ENCODE results near the gene RTBDN.

Gene RTBDN

DNA sequence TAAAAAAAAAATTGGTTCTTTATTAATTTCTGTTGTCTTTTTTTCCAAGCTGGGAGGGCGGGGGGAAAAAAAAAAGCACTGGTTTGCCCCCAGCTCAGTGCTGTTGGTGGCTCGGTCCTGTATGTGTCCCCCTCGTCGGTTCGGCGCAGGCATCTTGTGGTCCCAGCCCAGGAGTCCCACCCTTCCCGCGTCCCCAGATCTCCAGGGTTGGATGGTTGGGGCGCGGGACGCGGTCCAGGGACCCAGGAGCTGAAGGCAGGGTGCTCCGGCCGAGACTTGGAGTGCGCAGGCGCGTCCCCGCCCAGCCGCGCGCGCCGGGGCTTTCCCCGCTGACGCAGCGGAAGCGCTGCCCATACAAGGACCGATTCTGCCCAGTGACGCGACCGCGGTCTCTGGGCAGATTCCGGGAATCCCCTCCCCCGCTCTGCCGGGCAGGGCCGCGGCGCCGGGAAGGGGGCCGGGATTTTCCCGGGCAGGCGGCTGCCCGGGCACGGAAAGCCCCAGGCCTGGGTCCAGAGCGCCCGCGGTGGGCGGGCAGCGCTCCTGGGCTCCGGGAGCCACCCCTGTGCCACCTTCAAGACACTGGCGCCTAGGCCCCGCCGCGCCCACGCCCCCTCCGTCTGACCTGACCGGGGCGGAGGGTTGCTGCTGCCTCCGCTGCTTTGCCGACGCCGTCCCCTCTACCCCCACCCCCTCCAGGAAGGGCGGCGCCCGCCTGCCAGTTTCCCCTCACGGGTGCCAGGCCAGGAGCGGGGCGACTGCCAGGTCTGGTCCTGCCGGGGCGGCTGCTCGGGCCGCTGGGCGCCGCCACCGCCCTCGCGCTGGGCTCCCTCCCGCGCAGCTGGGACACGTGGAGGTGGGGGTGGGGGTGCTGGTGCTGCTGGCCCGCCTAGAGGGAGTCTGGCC lies 40.8 kb downstream of the RTBDN start:
- ATAC-seq (ENCODE audit: insufficient read depth, low read depth): peak; percentile 60
- TF ChIP-seq, protein P1, sequence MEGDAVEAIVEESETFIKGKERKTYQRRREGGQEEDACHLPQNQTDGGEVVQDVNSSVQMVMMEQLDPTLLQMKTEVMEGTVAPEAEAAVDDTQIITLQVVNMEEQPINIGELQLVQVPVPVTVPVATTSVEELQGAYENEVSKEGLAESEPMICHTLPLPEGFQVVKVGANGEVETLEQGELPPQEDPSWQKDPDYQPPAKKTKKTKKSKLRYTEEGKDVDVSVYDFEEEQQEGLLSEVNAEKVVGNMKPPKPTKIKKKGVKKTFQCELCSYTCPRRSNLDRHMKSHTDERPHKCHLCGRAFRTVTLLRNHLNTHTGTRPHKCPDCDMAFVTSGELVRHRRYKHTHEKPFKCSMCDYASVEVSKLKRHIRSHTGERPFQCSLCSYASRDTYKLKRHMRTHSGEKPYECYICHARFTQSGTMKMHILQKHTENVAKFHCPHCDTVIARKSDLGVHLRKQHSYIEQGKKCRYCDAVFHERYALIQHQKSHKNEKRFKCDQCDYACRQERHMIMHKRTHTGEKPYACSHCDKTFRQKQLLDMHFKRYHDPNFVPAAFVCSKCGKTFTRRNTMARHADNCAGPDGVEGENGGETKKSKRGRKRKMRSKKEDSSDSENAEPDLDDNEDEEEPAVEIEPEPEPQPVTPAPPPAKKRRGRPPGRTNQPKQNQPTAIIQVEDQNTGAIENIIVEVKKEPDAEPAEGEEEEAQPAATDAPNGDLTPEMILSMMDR (IDR thresholded peaks at IDR 0.05; ENCODE audit: borderline replicate concordance, extremely low read depth, low read length, poor library complexity, severe bottlenecking): no peak
- no peak for TF ChIP-seq EZH2 (IDR thresholded peaks at IDR 0.05; ENCODE audit: borderline replicate concordance, low read depth, low read length, severe bottlenecking)
- peak overlapping the region; percentile 69 to 71 for H3K4me3 ChIP-seq (ENCODE audit: low read depth in 1 of 2, low read length in 2 of 2)
- H3K79me2 ChIP-seq (ENCODE audit: insufficient read depth, low read length): peaks cover 23% of the 10 kb centered on the region
- peaks cover 48% of the 10 kb centered on the region for H3K4me1 ChIP-seq (ENCODE audit: insufficient read depth, low read length)
- no peaks in the 10 kb centered on the region for H3K27me3 ChIP-seq (ENCODE audit: insufficient read depth, low read length, poor library complexity)
- peak overlapping the region; percentile 78 for H3K4me2 ChIP-seq (ENCODE audit: insufficient read depth, low read length)
- H2AFZ ChIP-seq (ENCODE audit: low read depth, low read length): peak overlapping the region; percentile 62
- DNase-seq: peak; percentile 91
- H3K36me3 ChIP-seq (ENCODE audit: insufficient read depth, low read length): no peaks in the 10 kb centered on the region; the same call in 1 of the 2 replicates
- no peaks in the 10 kb centered on the region; the same call in 1 of the 2 replicates for H4K20me1 ChIP-seq (ENCODE audit: insufficient read depth, low read length)
- peak overlapping the region; percentile 89 for H3K27ac ChIP-seq (ENCODE audit: low read length)
- H3K9me3 ChIP-seq (ENCODE audit: insufficient read depth, low read length, severe bottlenecking): no peaks in the 10 kb centered on the region
- H3K9ac ChIP-seq (ENCODE audit: low read depth, low read length): peak overlapping the region; percentile 79

DNA sequence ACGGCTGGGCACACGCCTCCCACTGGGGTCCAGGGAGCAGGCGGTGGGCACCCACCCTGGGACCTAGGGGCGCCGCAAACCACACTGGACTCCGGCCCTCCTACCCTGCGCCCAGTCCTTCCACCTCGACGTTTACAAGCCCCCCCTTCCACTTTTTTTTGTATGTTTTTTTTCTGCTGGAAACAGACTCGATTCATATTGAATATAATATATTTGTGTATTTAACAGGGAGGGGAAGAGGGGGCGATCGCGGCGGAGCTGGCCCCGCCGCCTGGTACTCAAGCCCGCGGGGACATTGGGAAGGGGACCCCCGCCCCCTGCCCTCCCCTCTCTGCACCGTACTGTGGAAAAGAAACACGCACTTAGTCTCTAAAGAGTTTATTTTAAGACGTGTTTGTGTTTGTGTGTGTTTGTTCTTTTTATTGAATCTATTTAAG lies 41.5 kb downstream of the RTBDN start:
- Histone ChIP-seq H3K9me3 (ENCODE audit: insufficient read depth, low read length, severe bottlenecking) (no peaks in the 10 kb centered on the region), H3K4me3 (ENCODE audit: low read depth in 1 of 2, low read length in 2 of 2) (peak overlapping the region; percentile 69 to 71), H3K4me1 (ENCODE audit: insufficient read depth, low read length) (peaks cover 48% of the 10 kb centered on the region), H3K36me3 (ENCODE audit: insufficient read depth, low read length) (no peaks in the 10 kb centered on the region; the same call in 1 of the 2 replicates), H2AFZ (ENCODE audit: low read depth, low read length) (peak overlapping the region; percentile 54), H3K27ac (ENCODE audit: low read length) (peak overlapping the region; percentile 89), H3K9ac (ENCODE audit: low read depth, low read length) (peak overlapping the region; percentile 79), H3K4me2 (ENCODE audit: insufficient read depth, low read length) (peak overlapping the region; percentile 78), H3K27me3 (ENCODE audit: insufficient read depth, low read length, poor library complexity) (no peaks in the 10 kb centered on the region), H3K79me2 (ENCODE audit: insufficient read depth, low read length) (peaks cover 23% of the 10 kb centered on the region), H4K20me1 (ENCODE audit: insufficient read depth, low read length) (no peaks in the 10 kb centered on the region; the same call in 1 of the 2 replicates)
- ATAC-seq (ENCODE audit: insufficient read depth, low read depth): no peak
- no peak for DNase-seq
- TF ChIP-seq, protein P1 (IDR thresholded peaks at IDR 0.05; ENCODE audit: borderline replicate concordance, extremely low read depth, low read length, poor library complexity, severe bottlenecking): no peak
- no peak for TF ChIP-seq EZH2 (IDR thresholded peaks at IDR 0.05; ENCODE audit: borderline replicate concordance, low read depth, low read length, severe bottlenecking)

DNA sequence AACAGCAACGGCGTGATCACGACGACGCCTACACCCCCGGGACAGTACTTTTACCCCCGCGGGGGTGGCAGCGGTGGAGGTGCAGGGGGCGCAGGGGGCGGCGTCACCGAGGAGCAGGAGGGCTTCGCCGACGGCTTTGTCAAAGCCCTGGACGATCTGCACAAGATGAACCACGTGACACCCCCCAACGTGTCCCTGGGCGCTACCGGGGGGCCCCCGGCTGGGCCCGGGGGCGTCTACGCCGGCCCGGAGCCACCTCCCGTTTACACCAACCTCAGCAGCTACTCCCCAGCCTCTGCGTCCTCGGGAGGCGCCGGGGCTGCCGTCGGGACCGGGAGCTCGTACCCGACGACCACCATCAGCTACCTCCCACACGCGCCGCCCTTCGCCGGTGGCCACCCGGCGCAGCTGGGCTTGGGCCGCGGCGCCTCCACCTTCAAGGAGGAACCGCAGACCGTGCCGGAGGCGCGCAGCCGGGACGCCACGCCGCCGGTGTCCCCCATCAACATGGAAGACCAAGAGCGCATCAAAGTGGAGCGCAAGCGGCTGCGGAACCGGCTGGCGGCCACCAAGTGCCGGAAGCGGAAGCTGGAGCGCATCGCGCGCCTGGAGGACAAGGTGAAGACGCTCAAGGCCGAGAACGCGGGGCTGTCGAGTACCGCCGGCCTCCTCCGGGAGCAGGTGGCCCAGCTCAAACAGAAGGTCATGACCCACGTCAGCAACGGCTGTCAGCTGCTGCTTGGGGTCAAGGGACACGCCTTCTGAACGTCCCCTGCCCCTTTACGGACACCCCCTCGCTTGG lies 42.1 kb downstream of the RTBDN start:
- no peaks in the 10 kb centered on the region; the same call in 1 of the 2 replicates for H4K20me1 ChIP-seq (ENCODE audit: insufficient read depth, low read length)
- H3K9ac ChIP-seq (ENCODE audit: low read depth, low read length): peak overlapping the region; percentile 79
- no peak for TF ChIP-seq EZH2 (IDR thresholded peaks at IDR 0.05; ENCODE audit: borderline replicate concordance, low read depth, low read length, severe bottlenecking)
- TF ChIP-seq, protein P1 (IDR thresholded peaks at IDR 0.05; ENCODE audit: borderline replicate concordance, extremely low read depth, low read length, poor library complexity, severe bottlenecking): no peak
- DNase-seq (peak; percentile 88), ATAC-seq (ENCODE audit: insufficient read depth, low read depth) (peak; percentile 28)
- peak overlapping the region; percentile 89 for H3K27ac ChIP-seq (ENCODE audit: low read length)
- peaks cover 48% of the 10 kb centered on the region for H3K4me1 ChIP-seq (ENCODE audit: insufficient read depth, low read length)
- H3K27me3 ChIP-seq (ENCODE audit: insufficient read depth, low read length, poor library complexity): no peaks in the 10 kb centered on the region
- peak overlapping the region; percentile 78 for H3K4me2 ChIP-seq (ENCODE audit: insufficient read depth, low read length)
- H2AFZ ChIP-seq (ENCODE audit: low read depth, low read length): peak overlapping the region; percentile 54
- peaks cover 23% of the 10 kb centered on the region for H3K79me2 ChIP-seq (ENCODE audit: insufficient read depth, low read length)
- H3K36me3 ChIP-seq (ENCODE audit: insufficient read depth, low read length): no peaks in the 10 kb centered on the region; the same call in 1 of the 2 replicates
- H3K9me3 ChIP-seq (ENCODE audit: insufficient read depth, low read length, severe bottlenecking): no peaks in the 10 kb centered on the region
- peak overlapping the region; percentile 69 to 71 for H3K4me3 ChIP-seq (ENCODE audit: low read depth in 1 of 2, low read length in 2 of 2)

Data from DND-41 (cell line).